ENCODE results near the gene GABRA5. TPM values are rescaled to one million over a fixed set of nuclear protein-coding genes. Genes with fewer than 3 reads are reported as not detected.

The GABRA5 gene
- total and polyA plus RNA-seq, 2 of the 8 experiments (the other 6 are each of a cell fraction or from before 2014, with no cell fraction given) = 15.0 to 29.6 TPM

GRCh38 chr15:26968806-26969205 lies 101.9 kb downstream of the GABRA5 start (continued):
- TF ChIP-seq, protein P1, sequence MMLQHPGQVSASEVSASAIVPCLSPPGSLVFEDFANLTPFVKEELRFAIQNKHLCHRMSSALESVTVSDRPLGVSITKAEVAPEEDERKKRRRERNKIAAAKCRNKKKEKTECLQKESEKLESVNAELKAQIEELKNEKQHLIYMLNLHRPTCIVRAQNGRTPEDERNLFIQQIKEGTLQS (IDR thresholded peaks at IDR 0.05; ENCODE audit: insufficient read depth, low read depth, low read length) = no peak

Measured in H1 (cell line).